ENCODE measurements around the gene COCH.

- no peak for TF ChIP-seq CTCF (conservative IDR thresholded peaks at IDR 0.05; ENCODE audit: low read length)
- no peak for TF ChIP-seq EZH2phosphoT487 (IDR thresholded peaks at IDR 0.05; ENCODE audit: borderline replicate concordance)
These were observed 40.0 kb upstream of the COCH start for GRCh38 chr14:30834353-30834752.
